HAP-1 (cell line): ENCODE measurements around the gene CDK6.
"Not testable (repeated sequence)": the region's sequence is repeated elsewhere in the genome, so short reads cannot be mapped to it uniquely, and the experiment has no call there.

Experiments
- DNase-seq, 2 experiments: peaks; one replicate each; pipeline ENCODE4 v3.0.0-alpha.2; 2016 to 2020; ENCODE audit warnings: low spot score in 2 of 2
- H3K27me3 ChIP-seq: fragments of 250-450 bp; sonication (Bioruptor Pico); 2 replicates; pipeline ENCODE4 v1.5.1; 2020; ENCODE audit warnings: low read depth, mild to moderate bottlenecking, moderate library complexity
- H3K36me3 ChIP-seq: fragments of 250-450 bp; sonication (Bioruptor Pico); replicated peaks from 2 replicates; pipeline ENCODE4 v1.5.1; 2020; ENCODE audit warnings: mild to moderate bottlenecking
- H3K4me1 ChIP-seq: fragments of 250-450 bp; sonication (Bioruptor Pico); 2 replicates; pipeline ENCODE4 v1.5.1; 2020; ENCODE audit warnings: mild to moderate bottlenecking
- H3K4me3 ChIP-seq: fragments of 250-450 bp; sonication (Bioruptor Pico); 2 replicates; pipeline ENCODE4 v1.5.1; 2020; ENCODE audit warnings: mild to moderate bottlenecking, moderate library complexity
- H3K9me3 ChIP-seq: fragments of 250-450 bp; sonication (Bioruptor Pico); 2 replicates; pipeline ENCODE4 v1.5.1; 2020; ENCODE audit warnings: mild to moderate bottlenecking, moderate library complexity
- in situ Hi-C: fragments of 300-500 bp; cut with MboI; formaldehyde crosslinking; loops from 3 replicates; pipeline ENCODE4 v1.14.3; 2020; ENCODE audit warnings: low sequenced_read_pairs, inconsistent platforms, mixed read lengths

The CDK6 gene

GRCh38 chr7:92750447-92750839, 85.9 kb downstream of the CDK6 start:
- no peak overlapping the region for H3K4me3 ChIP-seq
- in situ Hi-C loops = no loop called here

GRCh38 chr7:92749832-92750446, 86.4 kb downstream of the CDK6 start:
- Histone ChIP-seq H3K36me3 (no peaks in the 10 kb centered on the region; the same call in 1 of the 2 replicates), H3K4me3 (no peak overlapping the region), H3K27me3 (no peaks in the 10 kb centered on the region), H3K9me3 (no peaks in the 10 kb centered on the region), H3K4me1 (no peaks in the 10 kb centered on the region)
- no peak for DNase-seq
- in situ Hi-C loops = no loop called here

More at GRCh38 chr7:92750447-92750839, 85.9 kb downstream of the CDK6 start:
- no peaks in the 10 kb centered on the region for H3K9me3 ChIP-seq
- no peak for DNase-seq
- H3K4me1 ChIP-seq = no peaks in the 10 kb centered on the region
- H3K27me3 ChIP-seq = no peaks in the 10 kb centered on the region
- no peaks in the 10 kb centered on the region; the same call in 1 of the 2 replicates for H3K36me3 ChIP-seq

- no peak for DNase-seq
- Histone ChIP-seq H3K4me3 (no peak overlapping the region), H3K4me1 (no peaks in the 10 kb centered on the region), H3K27me3 (no peaks in the 10 kb centered on the region), H3K9me3 (no peaks in the 10 kb centered on the region), H3K36me3 (no peaks in the 10 kb centered on the region; the same call in 1 of the 2 replicates)
- in situ Hi-C loops = no loop called here
Measured at GRCh38 chr7:92749327-92749755, 87.0 kb downstream of the CDK6 start.

- in situ Hi-C loops = no loop called here
- H3K9me3 ChIP-seq = no peaks in the 10 kb centered on the region
- no peaks in the 10 kb centered on the region; the same call in 1 of the 2 replicates for H3K36me3 ChIP-seq
- no peak overlapping the region for H3K4me3 ChIP-seq
- no peak for DNase-seq
- H3K27me3 ChIP-seq = no peaks in the 10 kb centered on the region
- no peaks in the 10 kb centered on the region for H3K4me1 ChIP-seq
Measured at GRCh38 chr7:92748495-92748894, 87.9 kb downstream of the CDK6 start.

- no peaks in the 10 kb centered on the region for H3K27me3 ChIP-seq
- H3K36me3 ChIP-seq = no peaks in the 10 kb centered on the region; the same call in 1 of the 2 replicates
- in situ Hi-C loops = no loop called here
- no peaks in the 10 kb centered on the region for H3K4me1 ChIP-seq
- H3K4me3 ChIP-seq = no peak overlapping the region
- DNase-seq = no peak
- no peaks in the 10 kb centered on the region for H3K9me3 ChIP-seq
Measured at GRCh38 chr7:92747041-92747835, 89.1 kb downstream of the CDK6 start.

GRCh38 chr7:92745241-92745640, 91.1 kb downstream of the CDK6 start:
- no peak for DNase-seq
- Histone ChIP-seq H3K4me1 (no peaks in the 10 kb centered on the region), H3K36me3 (no peaks in the 10 kb centered on the region; the same call in 1 of the 2 replicates), H3K9me3 (no peaks in the 10 kb centered on the region), H3K4me3 (no peak overlapping the region), H3K27me3 (no peaks in the 10 kb centered on the region)
- in situ Hi-C loops = no loop called here

- H3K36me3 ChIP-seq, H3K4me3 ChIP-seq, H3K9me3 ChIP-seq, DNase-seq, in situ Hi-C loops, H3K27me3 ChIP-seq, H3K4me1 ChIP-seq: not testable (repeated sequence)
Measured at GRCh38 chr7:92744180-92744579, 92.2 kb downstream of the CDK6 start.

DNA sequence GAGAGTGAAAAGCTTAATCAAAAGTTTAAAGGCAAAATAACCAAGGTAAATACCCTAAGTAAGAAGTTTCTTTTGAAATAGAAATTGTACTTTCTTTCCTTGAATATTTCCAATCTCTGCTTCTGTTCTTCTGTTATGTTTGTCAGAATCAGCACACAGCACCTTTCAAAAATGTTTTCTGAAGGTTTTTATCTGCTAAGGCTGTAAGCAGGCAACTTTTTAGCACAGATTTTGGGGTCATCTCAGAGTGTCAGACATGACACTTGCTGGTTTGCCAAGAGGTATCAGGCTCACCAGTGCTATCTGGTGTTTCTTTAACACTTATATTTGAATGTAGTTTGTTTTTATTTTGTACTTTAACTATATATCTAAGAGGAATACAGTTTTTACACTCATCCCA, 94.2 kb downstream of the CDK6 start:
- in situ Hi-C loops = no loop called here
- peaks cover 7% of the 10 kb centered on the region for H3K4me1 ChIP-seq
- H3K36me3 ChIP-seq = no peaks in the 10 kb centered on the region
- H3K4me3 ChIP-seq = no peak overlapping the region
- DNase-seq = no peak
- H3K9me3 ChIP-seq = no peaks in the 10 kb centered on the region
- H3K27me3 ChIP-seq = no peaks in the 10 kb centered on the region

- Histone ChIP-seq H3K4me3 (no peak overlapping the region), H3K4me1 (peaks cover 13% of the 10 kb centered on the region), H3K27me3 (no peaks in the 10 kb centered on the region), H3K36me3 (no peaks in the 10 kb centered on the region), H3K9me3 (no peaks in the 10 kb centered on the region)
- in situ Hi-C loops = no loop called here
- no peak for DNase-seq
Measured at GRCh38 chr7:92740700-92741126, 95.7 kb downstream of the CDK6 start.

DNA sequence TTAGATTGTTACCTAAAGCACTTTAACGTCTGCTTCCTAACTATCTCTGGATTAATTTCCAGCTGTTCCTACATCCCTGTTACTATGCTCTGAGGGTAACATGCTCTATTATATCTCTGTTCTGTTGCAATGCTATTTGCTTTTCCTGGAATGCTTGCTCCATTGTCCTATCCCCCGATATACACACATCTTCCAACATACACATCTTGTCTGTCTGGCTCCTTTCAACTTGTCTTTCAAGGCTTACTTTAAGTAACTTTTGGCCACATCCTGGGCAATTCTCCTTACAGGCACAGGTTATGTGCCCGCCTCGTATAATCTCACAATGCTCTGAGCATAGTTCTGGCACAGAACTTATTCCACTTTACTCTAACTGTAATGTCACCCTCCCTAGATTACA, 96.2 kb downstream of the CDK6 start:
- in situ Hi-C loops = no loop called here
- no peak for DNase-seq
- H3K36me3 ChIP-seq = no peaks in the 10 kb centered on the region

GRCh38 chr7:92739091-92739490, 97.3 kb downstream of the CDK6 start:
- H3K4me1 ChIP-seq = peaks cover 16% of the 10 kb centered on the region
- in situ Hi-C loops = no loop called here
- no peaks in the 10 kb centered on the region for H3K36me3 ChIP-seq
- H3K27me3 ChIP-seq = no peaks in the 10 kb centered on the region
- no peak for DNase-seq
- no peaks in the 10 kb centered on the region for H3K9me3 ChIP-seq
- H3K4me3 ChIP-seq = no peak overlapping the region

More for the DNA sequence above, 96.2 kb downstream of the CDK6 start:
- H3K9me3 ChIP-seq = no peaks in the 10 kb centered on the region
- H3K27me3 ChIP-seq = no peaks in the 10 kb centered on the region
- peaks cover 16% of the 10 kb centered on the region for H3K4me1 ChIP-seq
- H3K4me3 ChIP-seq = no peak overlapping the region

GRCh38 chr7:92737706-92738105, 98.7 kb downstream of the CDK6 start:
- Histone ChIP-seq H3K4me1 (peaks cover 16% of the 10 kb centered on the region), H3K36me3 (no peaks in the 10 kb centered on the region), H3K9me3 (no peaks in the 10 kb centered on the region), H3K4me3 (no peak overlapping the region), H3K27me3 (no peaks in the 10 kb centered on the region)
- in situ Hi-C loops = no loop called here
- DNase-seq = peak; percentile 9 to 70

DNA sequence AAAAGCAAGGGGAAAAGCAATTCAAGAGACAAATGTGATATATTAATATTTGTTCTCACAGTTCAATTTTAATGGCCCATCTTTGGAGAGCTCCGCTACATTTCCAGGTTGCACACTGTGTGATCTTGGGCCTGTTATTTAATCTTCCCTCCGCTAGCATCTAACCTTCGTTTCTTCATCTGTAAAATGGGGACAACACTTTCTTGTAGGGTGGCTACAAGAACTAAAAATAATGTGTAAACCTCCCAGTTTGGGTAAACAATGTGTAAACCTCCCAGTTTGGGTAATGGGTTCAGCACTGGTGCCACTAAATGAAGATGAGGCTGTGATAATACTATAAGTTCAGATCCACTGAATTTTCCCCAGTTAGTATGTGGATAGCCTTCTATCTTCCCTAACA, 99.5 kb downstream of the CDK6 start:
- no peak for DNase-seq
- in situ Hi-C loops = no loop called here
- Histone ChIP-seq H3K36me3 (no peaks in the 10 kb centered on the region), H3K4me1 (peaks cover 16% of the 10 kb centered on the region), H3K27me3 (no peaks in the 10 kb centered on the region), H3K4me3 (no peak overlapping the region), H3K9me3 (no peaks in the 10 kb centered on the region)

GRCh38 chr7:92735707-92736106, 100.7 kb downstream of the CDK6 start:
- H3K27me3 ChIP-seq = no peaks in the 10 kb centered on the region
- no peaks in the 10 kb centered on the region; the same call in 1 of the 2 replicates for H3K36me3 ChIP-seq
- in situ Hi-C loops = no loop called here
- no peaks in the 10 kb centered on the region for H3K9me3 ChIP-seq
- peak in 1 of 2 experiments; percentile 15 for DNase-seq
- H3K4me1 ChIP-seq = peaks cover 16% of the 10 kb centered on the region
- no peak overlapping the region for H3K4me3 ChIP-seq
